GM13976 (cell line): ENCODE measurements around the gene ANP32A.

ENCODE experiments used
- DNase-seq: peaks from one replicate; pipeline ENCODE4 v3.0.0; 2012; ENCODE audit warnings: low spot score
- in situ Hi-C: fragments of 300-500 bp; cut with MboI; formaldehyde crosslinking; loops from one replicate; pipeline ENCODE4 v1.12.0; 2022; ENCODE audit warnings: low sequenced_read_pairs, mixed read lengths, inconsistent platforms; ENCODE audit not compliant: unreplicated experiment
- TF ChIP-seq, protein P1 (sequence below): IDR thresholded peaks from 2 replicates; pipeline ENCODE4 v1.5.1; 2012; ENCODE audit warnings: borderline replicate concordance, mild to moderate bottlenecking; ENCODE audit not compliant: insufficient read depth; ENCODE audit errors: extremely low read depth, missing control alignments, control extremely low read depth

The ANP32A gene

GRCh38 chr15:68795298-68795848 lies 25.3 kb downstream of the ANP32A start:
- peak; percentile 75 for DNase-seq
- TF ChIP-seq, protein P1, sequence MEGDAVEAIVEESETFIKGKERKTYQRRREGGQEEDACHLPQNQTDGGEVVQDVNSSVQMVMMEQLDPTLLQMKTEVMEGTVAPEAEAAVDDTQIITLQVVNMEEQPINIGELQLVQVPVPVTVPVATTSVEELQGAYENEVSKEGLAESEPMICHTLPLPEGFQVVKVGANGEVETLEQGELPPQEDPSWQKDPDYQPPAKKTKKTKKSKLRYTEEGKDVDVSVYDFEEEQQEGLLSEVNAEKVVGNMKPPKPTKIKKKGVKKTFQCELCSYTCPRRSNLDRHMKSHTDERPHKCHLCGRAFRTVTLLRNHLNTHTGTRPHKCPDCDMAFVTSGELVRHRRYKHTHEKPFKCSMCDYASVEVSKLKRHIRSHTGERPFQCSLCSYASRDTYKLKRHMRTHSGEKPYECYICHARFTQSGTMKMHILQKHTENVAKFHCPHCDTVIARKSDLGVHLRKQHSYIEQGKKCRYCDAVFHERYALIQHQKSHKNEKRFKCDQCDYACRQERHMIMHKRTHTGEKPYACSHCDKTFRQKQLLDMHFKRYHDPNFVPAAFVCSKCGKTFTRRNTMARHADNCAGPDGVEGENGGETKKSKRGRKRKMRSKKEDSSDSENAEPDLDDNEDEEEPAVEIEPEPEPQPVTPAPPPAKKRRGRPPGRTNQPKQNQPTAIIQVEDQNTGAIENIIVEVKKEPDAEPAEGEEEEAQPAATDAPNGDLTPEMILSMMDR: no peak
- in situ Hi-C loops: no loop called here

- no peak for DNase-seq
- in situ Hi-C loops: no loop called here
- TF ChIP-seq, protein P1: no peak
Measured at GRCh38 chr15:68794863-68795262, 25.8 kb downstream of the ANP32A start.

DNA sequence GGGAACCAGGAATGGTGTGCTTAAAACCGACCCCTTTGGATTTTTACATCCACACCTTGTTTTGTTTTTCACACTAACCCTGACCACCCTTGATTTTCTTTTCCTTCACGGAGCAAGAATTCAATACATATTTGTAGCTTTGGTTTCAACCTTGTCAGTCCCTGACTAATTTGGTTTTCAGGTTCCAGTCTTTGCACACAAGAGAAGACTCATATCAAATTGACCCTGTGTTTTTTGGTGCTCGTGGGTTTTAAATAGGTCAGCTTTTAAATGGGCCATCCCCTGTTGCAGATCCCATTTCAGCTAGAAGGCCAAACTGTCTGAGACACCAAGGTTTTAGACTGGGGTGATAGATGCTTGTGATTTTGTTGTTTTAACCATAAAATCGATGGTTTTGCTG lies 26.4 kb downstream of the ANP32A start:
- in situ Hi-C loops: no loop called here
- TF ChIP-seq, protein P1: no peak

GRCh38 chr15:68793776-68794175 lies 26.9 kb downstream of the ANP32A start:
- DNase-seq: no peak
- TF ChIP-seq, protein P1: no peak
- in situ Hi-C loops: no loop called here

More for the DNA sequence above, 26.4 kb downstream of the ANP32A start:
- no peak for DNase-seq

DNA sequence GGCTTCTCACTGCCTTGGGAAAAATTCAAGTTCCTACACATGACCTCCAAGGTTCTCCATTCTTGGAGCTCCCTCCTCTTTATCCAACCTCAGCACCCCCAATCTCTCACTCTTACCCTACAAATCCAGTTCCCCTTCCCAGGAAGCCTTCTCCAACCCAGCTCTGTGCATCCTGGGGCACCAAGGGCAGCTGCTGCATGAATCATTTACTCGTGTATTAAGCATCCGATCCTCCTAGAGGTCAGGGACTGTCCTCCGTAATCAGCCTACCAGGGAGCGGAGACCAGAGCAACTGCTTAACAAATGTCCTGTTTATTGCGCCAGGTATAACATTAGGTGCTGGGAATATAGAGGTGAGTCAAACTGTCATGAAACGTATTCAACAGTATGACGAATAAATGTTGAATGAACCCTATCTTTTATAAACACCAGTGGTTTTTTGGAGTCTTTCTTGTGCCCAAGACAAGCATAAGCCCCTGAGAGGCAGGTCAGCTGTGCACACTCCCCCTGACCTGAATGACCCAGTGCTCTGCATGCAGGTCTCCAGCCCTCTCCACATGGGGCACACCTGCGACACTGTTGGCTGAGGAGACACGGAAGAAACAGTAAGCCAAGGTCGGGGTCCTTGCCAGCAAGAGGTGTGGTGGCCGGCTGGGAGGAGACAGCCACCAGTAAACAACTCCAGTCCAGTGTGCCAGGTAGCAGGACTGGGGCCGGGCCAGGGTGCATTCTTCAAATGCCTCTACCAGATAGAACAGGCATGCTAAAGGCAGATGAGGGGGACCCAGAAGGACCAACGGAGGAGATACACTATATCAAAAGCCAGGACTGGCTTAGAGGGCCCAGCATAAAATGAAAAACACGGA lies 27.6 kb downstream of the ANP32A start:
- TF ChIP-seq, protein P1: no peak
- no peak for DNase-seq
- in situ Hi-C loops: no loop called here

DNA sequence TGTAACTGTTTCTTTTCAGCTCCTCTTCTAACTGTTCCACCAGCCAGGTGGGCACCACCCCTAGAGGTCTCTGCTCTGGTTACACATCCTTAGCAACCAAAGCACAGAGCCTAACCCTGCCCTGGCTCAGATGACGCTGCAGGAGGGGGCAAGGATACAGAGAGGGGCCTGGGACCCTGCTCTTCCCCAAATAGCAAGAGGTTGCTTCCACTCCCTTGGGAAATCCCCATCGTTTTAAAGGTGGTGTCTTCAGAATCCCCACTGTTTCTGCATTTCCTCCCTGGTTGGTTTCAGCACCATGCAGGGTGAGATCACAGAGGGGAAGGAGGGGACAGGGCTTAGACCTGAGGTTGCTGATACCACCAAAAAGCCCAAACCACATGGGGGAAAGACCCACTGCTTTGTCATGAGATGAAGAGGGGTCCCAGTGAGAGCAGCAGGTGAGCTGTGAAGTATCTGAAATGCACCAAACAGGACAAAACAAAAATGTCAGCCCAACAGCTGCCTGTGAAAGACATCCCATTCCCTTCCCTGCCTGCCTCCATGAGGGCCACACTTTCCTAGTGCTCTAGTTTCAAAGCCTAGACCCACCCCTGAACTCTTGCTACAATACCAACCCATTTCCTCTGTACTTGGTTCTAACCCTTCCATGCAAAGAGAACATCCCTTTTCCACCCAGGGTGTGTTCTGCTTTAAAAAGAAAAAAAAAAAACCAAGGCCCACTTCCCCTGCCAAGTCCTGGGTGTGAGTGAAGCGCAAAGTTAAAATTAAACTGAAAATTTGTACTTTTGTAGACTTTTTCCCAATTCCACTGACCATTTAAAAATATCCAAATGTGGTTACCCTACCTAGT lies 29.0 kb downstream of the ANP32A start:
- TF ChIP-seq, protein P1: no peak
- DNase-seq: peak; percentile 80
- in situ Hi-C loops: no loop called here
